Stimulated activated CD8-positive, alpha-beta memory T cell treated with anti-CD3 and anti-CD28 coated beads, Interleukin-4, amount 100 ng/mL, for 48 hours (primary cell): ENCODE data around the gene EXOC3L4.
A peak's percentile ranks its signal among the peaks of the same experiment; 100 is the strongest.
"Not testable (repeated sequence)": the region's sequence is repeated elsewhere in the genome, so short reads cannot be mapped to it uniquely, and the experiment has no call there.

Experiments used
- DNase-seq: peaks from one replicate; pipeline ENCODE4 v3.0.0-alpha.2; 2020

The EXOC3L4 gene

GRCh38 chr14:103135333-103136260, 41.1 kb downstream of the EXOC3L4 start:
- no peak for DNase-seq

GRCh38 chr14:103136388-103137271, 42.1 kb downstream of the EXOC3L4 start:
- DNase-seq = no peak

- DNase-seq = no peak
These were observed 43.3 kb downstream of the EXOC3L4 start for GRCh38 chr14:103137689-103138300.

GRCh38 chr14:103138301-103139131, 44.0 kb downstream of the EXOC3L4 start:
- DNase-seq = no peak

GRCh38 chr14:103139132-103140025, 44.9 kb downstream of the EXOC3L4 start:
- no peak for DNase-seq

GRCh38 chr14:103140316-103141109, 46.0 kb downstream of the EXOC3L4 start:
- DNase-seq = no peak

- DNase-seq = peak; percentile 67
These were observed 46.7 kb downstream of the EXOC3L4 start for GRCh38 chr14:103141117-103141796.

GRCh38 chr14:103142026-103142425, 47.5 kb downstream of the EXOC3L4 start:
- no peak for DNase-seq

GRCh38 chr14:103142721-103143302, 48.3 kb downstream of the EXOC3L4 start:
- no peak for DNase-seq

GRCh38 chr14:103143506-103143905, 49.0 kb downstream of the EXOC3L4 start:
- no peak for DNase-seq

GRCh38 chr14:103144085-103144484, 49.6 kb downstream of the EXOC3L4 start:
- no peak for DNase-seq

GRCh38 chr14:103146141-103146709, 51.7 kb downstream of the EXOC3L4 start:
- DNase-seq = no peak

- DNase-seq = no peak
These were observed 55.1 kb downstream of the EXOC3L4 start for GRCh38 chr14:103149351-103150237.

- DNase-seq = no peak
These were observed 56.9 kb downstream of the EXOC3L4 start for GRCh38 chr14:103151270-103151945.

GRCh38 chr14:103155010-103155409, 60.5 kb downstream of the EXOC3L4 start:
- DNase-seq = no peak

- DNase-seq = not testable (repeated sequence)
These were observed 60.9 kb downstream of the EXOC3L4 start for GRCh38 chr14:103155416-103155815.

GRCh38 chr14:103155826-103156394, 61.4 kb downstream of the EXOC3L4 start:
- DNase-seq = no peak
